NT2/D1 (cell line): ENCODE results near the gene CCDC68.

Experiments used
- SUZ12 ChIP-seq: IDR thresholded peaks from 2 replicates; pipeline ENCODE4 v1.6.1; 2011; ENCODE audit not compliant: insufficient read length, insufficient read depth; ENCODE audit errors: extremely low read depth
- ZNF274 ChIP-seq: IDR thresholded peaks from 2 replicates; pipeline ENCODE4 v1.6.1; 2011; ENCODE audit warnings: mild to moderate bottlenecking, low read depth, low read length

- TF ChIP-seq ZNF274: no peak
- no peak for TF ChIP-seq SUZ12
Observed at GRCh38 chr18:54881229-54881768, 78.0 kb downstream of the CCDC68 start.
